B cell (primary cell): ENCODE measurements around the gene HOXA10. TPM values are rescaled to one million over a fixed set of nuclear protein-coding genes. Genes with fewer than 3 reads are reported as not detected.

Experiments
- ATAC-seq: fragments of 200-7000 bp; cut with Tn5 transposase; one replicate; pipeline ENCODE4 v1.10.0; 2021; ENCODE audit warnings: low read depth, mild to moderate bottlenecking, moderate number of reproducible peaks, moderate library complexity
- CTCF ChIA-PET: fragments of 350-600 bp; sonication (Branson Sonifier 250); formaldehyde crosslinking; loops from one replicate; lab custom pipeline; 2021; ENCODE audit warnings: antibody characterized with exemption, inconsistent platforms; lab: Charles Lee
- POLR2A ChIA-PET: fragments of 350-600 bp; sonication (Branson Sonifier 250); formaldehyde crosslinking; loops from one replicate; lab custom pipeline; 2021; ENCODE audit warnings: antibody characterized with exemption; lab: Charles Lee
- DNase-seq: peaks from one replicate; pipeline ENCODE4 v3.0.0; 2013
- H2AFZ ChIP-seq: 2 replicates; pipeline ENCODE4 v1.6.1; 2012; ENCODE audit warnings: mild to moderate bottlenecking, low read depth, low read length; ENCODE audit not compliant: insufficient read depth, poor library complexity, severe bottlenecking
- H3K27ac ChIP-seq, 2 donors: 1 replicate in 1 of 2; 2 replicates in 1 of 2; pipeline ENCODE4 v1.5.1; 2012 to 2013; ENCODE audit warnings: low read length in 2 of 2, mild to moderate bottlenecking in 2 of 2, moderate library complexity in 1 of 2
- H3K27me3 ChIP-seq, 4 experiments: fragments of 200-600 bp in 1 of 4; sonication (generic) in 1 of 4; replicated peaks in 1 of 4; 1 replicate in 2 of 4; 2 replicates in 2 of 4; pipeline versions ENCODE4 v1.6.1 to v1.7.0; 2013 to 2016; ENCODE audit warnings: low read length in 3 of 4, mild to moderate bottlenecking in 2 of 4, mixed read lengths in 1 of 4, moderate library complexity in 1 of 4; ENCODE audit not compliant: insufficient read depth in 4 of 4, control insufficient read depth in 3 of 4; ENCODE audit errors: control extremely low read depth in 1 of 4
- H3K36me3 ChIP-seq, 2 experiments: replicated peaks in 1 of 2; 1 replicate in 1 of 2; 2 replicates in 1 of 2; pipeline versions ENCODE4 v1.6.1 to v1.7.1; 2013; ENCODE audit warnings: low read length in 1 of 2; ENCODE audit not compliant: insufficient read depth in 2 of 2, control insufficient read depth in 1 of 2; ENCODE audit errors: control extremely low read depth in 1 of 2, extremely low read depth in 1 of 2
- H3K4me1 ChIP-seq, 2 donors: fragments of 200-600 bp in 1 of 2; sonication (generic) in 1 of 2; 1 replicate in 1 of 2; 2 replicates in 1 of 2; pipeline versions ENCODE4 v1.5.1 to v1.6.1; 2013 to 2017; ENCODE audit warnings: low read length in 2 of 2; ENCODE audit not compliant: control insufficient read depth in 2 of 2, insufficient read depth in 2 of 2
- H3K4me2 ChIP-seq: replicated peaks from 2 replicates; pipeline ENCODE3; 2012; ENCODE audit warnings: mild to moderate bottlenecking, low read depth, low read length; ENCODE audit not compliant: poor library complexity, severe bottlenecking
- H3K4me3 ChIP-seq, 5 experiments: fragments of 200-600 bp in 1 of 5; sonication (generic) in 1 of 5; 1 replicate in 3 of 5; 2 replicates in 2 of 5; pipeline versions ENCODE4 v1.5.1 to v1.7.0; 2011 to 2016; ENCODE audit warnings: low read length in 4 of 5, mild to moderate bottlenecking in 4 of 5, low read depth in 2 of 5, control low read depth in 1 of 5, moderate library complexity in 1 of 5; ENCODE audit not compliant: insufficient read depth in 1 of 5; ENCODE audit errors: control extremely low read depth in 1 of 5, extremely low read depth in 1 of 5
- H3K79me2 ChIP-seq: fragments of 200-600 bp; sonication (generic); one replicate; pipeline ENCODE4 v1.6.0; 2016; ENCODE audit warnings: low read length; ENCODE audit not compliant: control insufficient read depth, insufficient read depth
- H3K9ac ChIP-seq: fragments of 200-600 bp; sonication (generic); 2 replicates; pipeline ENCODE4 v1.6.1; 2017; ENCODE audit warnings: mild to moderate bottlenecking, low read length, moderate library complexity
- H3K9me3 ChIP-seq, 3 donors: one replicate each; pipeline versions ENCODE4 v1.6.1 to v1.7.1; 2013; ENCODE audit warnings: low read length in 2 of 3; ENCODE audit not compliant: control insufficient read depth in 2 of 3, insufficient read depth in 1 of 3; ENCODE audit errors: control extremely low read depth in 1 of 3
- H4K20me1 ChIP-seq: 2 replicates; pipeline ENCODE4 v1.6.0; 2012; ENCODE audit warnings: mild to moderate bottlenecking, low read length; ENCODE audit not compliant: insufficient read depth, control insufficient read depth, poor library complexity, severe bottlenecking
- H3K27ac Mint-ChIP-seq: one replicate; pipeline ENCODE4 v1.8.0; 2021; ENCODE audit warnings: mixed read lengths
- H3K27me3 Mint-ChIP-seq: one replicate; pipeline ENCODE4 v1.8.0; 2021; ENCODE audit warnings: mixed read lengths
- H3K4me1 Mint-ChIP-seq: one replicate; pipeline ENCODE4 v1.8.0; 2021; ENCODE audit warnings: mixed read lengths
- H3K4me3 Mint-ChIP-seq: one replicate; pipeline ENCODE4 v1.8.0; 2021; ENCODE audit warnings: mixed read lengths
- H3K9me3 Mint-ChIP-seq: one replicate; pipeline ENCODE4 v1.8.0; 2022; ENCODE audit warnings: mixed read lengths; ENCODE audit not compliant: insufficient read depth
- EZH2 ChIP-seq: IDR thresholded peaks from 2 replicates; pipeline ENCODE4 v1.6.1; 2012; ENCODE audit warnings: borderline replicate concordance, low read depth, mild to moderate bottlenecking, moderate library complexity, low read length; ENCODE audit not compliant: insufficient read depth, poor library complexity, severe bottlenecking
- WGBS: methylation state at CpG from one replicate; pipeline ENCODE4 v1.1.5; 2013; ENCODE audit warnings: missing lambda C conversion rate; ENCODE audit not compliant: insufficient coverage; 5-methylcytosine and 5-hydroxymethylcytosine counted together
- intact Hi-C: fragments of 100-400 bp; cut with micrococcal nuclease; formaldehyde crosslinking; loops from one replicate; pipeline ENCODE4 v1.10.0; 2022
- polyA plus RNA-seq: library from polyadenylated mRNA; depleted of rRNA; stranded (reverse); fragments of >200 nt; gene quantifications from 2 replicates; pipeline ENCODE4 v1.2.3, GENCODE V29; 2012
- total RNA-seq, 2 donors: library from RNA; stranded (reverse); fragments of 120-200 nt in 1 of 2; gene quantifications; 1 replicate in 1 of 2; 2 replicates in 1 of 2; pipeline versions ENCODE4 v1.2.3 to v1.2.4, GENCODE V29; 2013 to 2022
- TF ChIP-seq, protein P1 (sequence below): fragments of 200-600 bp; IDR thresholded peaks from one replicate; pipeline ENCODE4 v1.8.0; 2022; ENCODE audit warnings: antibody characterized with exemption, mild to moderate bottlenecking

Gene HOXA10
- total and polyA plus RNA-seq, 2 donors (not counting 1 experiment from before 2014, with no cell fraction given) = not detected

DNA sequence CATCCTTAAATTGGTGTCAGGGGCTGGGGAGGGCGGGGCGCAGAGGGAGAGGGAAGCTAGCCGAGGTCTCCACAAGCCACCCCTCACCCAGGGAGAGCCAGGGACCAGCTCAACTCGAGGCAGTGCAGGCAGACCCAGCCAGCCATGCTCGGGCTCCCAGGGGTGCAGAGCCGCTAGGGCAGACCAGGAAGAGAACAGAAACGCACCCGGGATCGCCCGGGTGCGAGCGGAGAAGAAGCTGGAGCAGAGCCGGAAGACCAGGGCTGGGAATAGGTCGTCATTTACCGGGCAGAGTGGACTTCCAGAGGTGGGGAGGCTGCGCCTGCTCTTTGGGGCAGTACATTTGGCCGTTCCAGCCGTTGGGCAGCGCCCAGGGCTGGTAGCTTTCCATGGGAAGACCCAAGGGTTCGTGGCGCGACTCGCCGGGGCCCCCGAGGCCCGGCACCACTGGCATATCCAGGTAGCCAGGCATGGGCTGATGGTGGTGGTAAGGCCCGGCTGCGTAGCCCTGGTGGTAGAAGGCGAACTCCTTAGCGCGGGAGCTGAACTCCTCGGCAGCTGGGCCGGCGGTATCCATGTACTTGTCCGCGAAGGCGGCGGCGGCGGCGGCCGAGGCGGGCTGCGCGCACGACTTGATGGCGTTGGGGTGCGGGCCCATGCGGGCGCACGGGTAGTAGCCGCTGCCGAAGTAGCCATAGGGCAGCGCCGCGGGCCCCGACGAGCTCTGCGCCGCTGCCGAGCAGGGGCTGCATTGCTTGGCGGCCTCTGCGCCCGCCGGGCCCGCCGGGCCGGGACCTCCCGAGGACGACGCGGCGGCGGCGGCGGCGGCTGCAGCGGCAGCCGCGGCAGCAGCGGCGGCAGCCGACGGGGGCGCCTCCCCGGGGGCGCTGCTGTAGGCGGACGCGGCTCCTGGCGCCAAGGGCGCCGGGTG lies 25.0 kb upstream of the HOXA10 start:
- ATAC-seq (no peak), DNase-seq (peak; percentile 49)
- Mint-ChIP-seq H3K4me1 (peaks cover 39% of the 10 kb centered on the region), H3K9me3 (no peaks in the 10 kb centered on the region), H3K27ac (peak overlapping the region; percentile 53), H3K27me3 (peaks cover 81% of the 10 kb centered on the region), H3K4me3 (peak overlapping the region; percentile 68)
- H3K9me3 ChIP-seq = peaks cover 0 to 45% (median 2%) of the 10 kb centered on the region in 3 donors
- 5% methylated on average over 92 of the region's 93 CpGs for WGBS
- H3K79me2 ChIP-seq = no peaks in the 10 kb centered on the region
- no peaks in the 10 kb centered on the region for H3K36me3 ChIP-seq
- peaks cover 5 to 84% (median 84%) of the 10 kb centered on the region in 4 experiments for H3K27me3 ChIP-seq
- H3K4me2 ChIP-seq = peak overlapping the region; percentile 78
- no peak overlapping the region for H2AFZ ChIP-seq
- H4K20me1 ChIP-seq = no peaks in the 10 kb centered on the region
- no peak overlapping the region for H3K27ac ChIP-seq
- ChIA-PET POLR2A (no interaction called here), CTCF (interaction anchor here (0.5 to 2.5 kb wide), 13 partner anchors 9 to 1347 kb away, joined by 3 to 11 read pairs (median 4); partner anchors contain the start of genes HOXA11 and HOXA6)
- no peak overlapping the region for H3K9ac ChIP-seq
- intact Hi-C loops = loop anchor here (5.0 to 10.0 kb wide), 2 partner anchors 43 to 406 kb away; partner anchors contain the start of gene EVX1
- no peak overlapping the region for H3K4me3 ChIP-seq
- peak; percentile 83 for TF ChIP-seq EZH2
- TF ChIP-seq, protein P1, sequence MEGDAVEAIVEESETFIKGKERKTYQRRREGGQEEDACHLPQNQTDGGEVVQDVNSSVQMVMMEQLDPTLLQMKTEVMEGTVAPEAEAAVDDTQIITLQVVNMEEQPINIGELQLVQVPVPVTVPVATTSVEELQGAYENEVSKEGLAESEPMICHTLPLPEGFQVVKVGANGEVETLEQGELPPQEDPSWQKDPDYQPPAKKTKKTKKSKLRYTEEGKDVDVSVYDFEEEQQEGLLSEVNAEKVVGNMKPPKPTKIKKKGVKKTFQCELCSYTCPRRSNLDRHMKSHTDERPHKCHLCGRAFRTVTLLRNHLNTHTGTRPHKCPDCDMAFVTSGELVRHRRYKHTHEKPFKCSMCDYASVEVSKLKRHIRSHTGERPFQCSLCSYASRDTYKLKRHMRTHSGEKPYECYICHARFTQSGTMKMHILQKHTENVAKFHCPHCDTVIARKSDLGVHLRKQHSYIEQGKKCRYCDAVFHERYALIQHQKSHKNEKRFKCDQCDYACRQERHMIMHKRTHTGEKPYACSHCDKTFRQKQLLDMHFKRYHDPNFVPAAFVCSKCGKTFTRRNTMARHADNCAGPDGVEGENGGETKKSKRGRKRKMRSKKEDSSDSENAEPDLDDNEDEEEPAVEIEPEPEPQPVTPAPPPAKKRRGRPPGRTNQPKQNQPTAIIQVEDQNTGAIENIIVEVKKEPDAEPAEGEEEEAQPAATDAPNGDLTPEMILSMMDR = no peak
- peaks cover 38 to 67% of the 10 kb centered on the region in 2 donors for H3K4me1 ChIP-seq
